Diencephalon (tissue), 1 donor: Measurements from ENCODE around the gene SLC9A5. TPM values are rescaled to one million over a fixed set of nuclear protein-coding genes. Genes with fewer than 3 reads are reported as not detected.

Experiments
- small RNA-seq: library from RNA; depleted of rRNA; stranded (forward); fragments of <200 nt; gene quantifications from one replicate; pipeline ENCODE3, GENCODE V24; 2014
- total RNA-seq: library from RNA; depleted of rRNA; stranded (reverse); fragments of >200 nt; gene quantifications from one replicate; pipeline ENCODE4 v1.2.3, GENCODE V29; 2014

SLC9A5 gene, protein sequence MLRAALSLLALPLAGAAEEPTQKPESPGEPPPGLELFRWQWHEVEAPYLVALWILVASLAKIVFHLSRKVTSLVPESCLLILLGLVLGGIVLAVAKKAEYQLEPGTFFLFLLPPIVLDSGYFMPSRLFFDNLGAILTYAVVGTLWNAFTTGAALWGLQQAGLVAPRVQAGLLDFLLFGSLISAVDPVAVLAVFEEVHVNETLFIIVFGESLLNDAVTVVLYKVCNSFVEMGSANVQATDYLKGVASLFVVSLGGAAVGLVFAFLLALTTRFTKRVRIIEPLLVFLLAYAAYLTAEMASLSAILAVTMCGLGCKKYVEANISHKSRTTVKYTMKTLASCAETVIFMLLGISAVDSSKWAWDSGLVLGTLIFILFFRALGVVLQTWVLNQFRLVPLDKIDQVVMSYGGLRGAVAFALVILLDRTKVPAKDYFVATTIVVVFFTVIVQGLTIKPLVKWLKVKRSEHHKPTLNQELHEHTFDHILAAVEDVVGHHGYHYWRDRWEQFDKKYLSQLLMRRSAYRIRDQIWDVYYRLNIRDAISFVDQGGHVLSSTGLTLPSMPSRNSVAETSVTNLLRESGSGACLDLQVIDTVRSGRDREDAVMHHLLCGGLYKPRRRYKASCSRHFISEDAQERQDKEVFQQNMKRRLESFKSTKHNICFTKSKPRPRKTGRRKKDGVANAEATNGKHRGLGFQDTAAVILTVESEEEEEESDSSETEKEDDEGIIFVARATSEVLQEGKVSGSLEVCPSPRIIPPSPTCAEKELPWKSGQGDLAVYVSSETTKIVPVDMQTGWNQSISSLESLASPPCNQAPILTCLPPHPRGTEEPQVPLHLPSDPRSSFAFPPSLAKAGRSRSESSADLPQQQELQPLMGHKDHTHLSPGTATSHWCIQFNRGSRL
- 2.8 TPM for total RNA-seq

DNA sequence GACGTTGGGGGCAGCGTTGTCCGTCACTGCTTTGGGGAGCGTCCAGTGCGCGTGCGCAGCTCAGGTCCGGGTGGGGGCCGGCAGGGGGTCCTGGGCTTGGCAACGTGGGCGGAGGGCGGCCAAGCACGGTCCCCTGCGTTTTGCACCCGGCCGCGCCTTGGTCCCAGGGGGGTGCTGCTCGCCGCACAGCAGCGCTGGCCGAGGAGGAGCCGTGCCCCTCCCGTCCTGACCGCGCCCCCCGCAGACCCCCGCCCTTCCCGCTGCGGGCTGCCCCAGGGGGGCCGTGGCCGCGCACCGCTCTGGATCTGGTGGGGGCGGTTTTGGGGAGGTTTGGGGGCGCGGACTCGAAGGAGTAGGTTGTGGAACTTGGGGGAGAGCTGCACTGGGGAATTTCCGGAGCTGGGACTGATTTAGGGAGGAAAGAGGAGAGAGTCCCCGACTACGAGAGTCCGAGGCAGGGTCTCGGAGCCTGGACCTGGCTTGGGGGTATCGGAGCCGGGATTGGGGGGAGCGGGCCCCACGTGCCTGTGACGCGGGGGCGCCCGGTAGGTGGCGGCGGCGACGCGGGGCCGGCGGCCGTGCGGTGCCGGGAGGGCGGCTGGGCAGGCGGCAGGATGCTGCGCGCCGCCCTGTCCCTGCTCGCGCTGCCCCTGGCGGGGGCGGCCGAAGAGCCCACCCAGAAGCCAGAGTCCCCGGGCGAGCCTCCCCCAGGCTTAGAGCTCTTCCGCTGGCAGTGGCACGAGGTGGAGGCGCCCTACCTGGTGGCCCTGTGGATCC, at the start of gene SLC9A5:
Gene SLC9A5 (plus strand): TSS at position 579 of the 777 bp plus-strand sequence. CDS start 36 bp downstream, at position 615.

DNA sequence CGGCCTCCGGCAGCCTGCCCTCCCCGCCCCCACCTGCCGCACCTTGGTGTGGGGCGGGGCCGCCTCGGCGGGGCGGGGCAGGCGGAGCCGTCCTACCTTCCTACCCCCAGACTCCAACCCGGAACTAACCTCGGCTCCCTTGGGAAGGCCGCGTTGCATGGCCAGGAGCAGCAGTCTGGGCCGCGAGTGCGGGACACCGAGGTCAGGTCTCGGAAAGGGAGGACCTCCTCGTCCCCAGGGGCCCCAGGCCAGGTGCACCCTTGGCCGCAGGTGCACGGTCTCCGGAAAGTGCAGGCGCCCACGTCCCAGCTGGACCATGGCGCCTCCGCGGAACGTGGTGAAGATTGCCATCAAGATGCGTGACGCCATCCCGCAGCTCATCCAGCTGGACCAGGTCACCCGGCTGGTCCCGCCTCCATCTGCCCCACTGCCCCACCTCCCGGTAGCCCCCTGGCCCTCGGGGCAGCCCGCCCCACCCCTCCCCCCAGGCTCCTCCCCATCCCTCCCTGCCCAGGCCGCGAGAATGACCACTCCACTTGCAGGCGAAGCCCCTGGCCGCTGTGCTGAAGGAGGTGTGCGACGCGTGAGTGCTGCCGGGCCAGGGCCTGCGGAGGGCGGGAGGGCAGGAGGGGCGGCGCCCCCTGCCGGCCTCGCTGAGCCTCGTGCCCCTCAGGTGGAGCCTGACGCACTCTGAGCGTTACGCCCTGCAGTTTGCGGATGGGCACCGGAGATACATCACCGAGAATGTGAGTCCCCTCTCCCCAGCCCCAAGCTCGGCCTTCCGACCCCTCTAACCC, 49.6 kb upstream of the SLC9A5 start, which contains the start of gene ELMO3:
Gene ELMO3 (plus strand): TSS at position 121 of the 797 bp plus-strand sequence. CDS start 196 bp downstream, at position 317.

DNA sequence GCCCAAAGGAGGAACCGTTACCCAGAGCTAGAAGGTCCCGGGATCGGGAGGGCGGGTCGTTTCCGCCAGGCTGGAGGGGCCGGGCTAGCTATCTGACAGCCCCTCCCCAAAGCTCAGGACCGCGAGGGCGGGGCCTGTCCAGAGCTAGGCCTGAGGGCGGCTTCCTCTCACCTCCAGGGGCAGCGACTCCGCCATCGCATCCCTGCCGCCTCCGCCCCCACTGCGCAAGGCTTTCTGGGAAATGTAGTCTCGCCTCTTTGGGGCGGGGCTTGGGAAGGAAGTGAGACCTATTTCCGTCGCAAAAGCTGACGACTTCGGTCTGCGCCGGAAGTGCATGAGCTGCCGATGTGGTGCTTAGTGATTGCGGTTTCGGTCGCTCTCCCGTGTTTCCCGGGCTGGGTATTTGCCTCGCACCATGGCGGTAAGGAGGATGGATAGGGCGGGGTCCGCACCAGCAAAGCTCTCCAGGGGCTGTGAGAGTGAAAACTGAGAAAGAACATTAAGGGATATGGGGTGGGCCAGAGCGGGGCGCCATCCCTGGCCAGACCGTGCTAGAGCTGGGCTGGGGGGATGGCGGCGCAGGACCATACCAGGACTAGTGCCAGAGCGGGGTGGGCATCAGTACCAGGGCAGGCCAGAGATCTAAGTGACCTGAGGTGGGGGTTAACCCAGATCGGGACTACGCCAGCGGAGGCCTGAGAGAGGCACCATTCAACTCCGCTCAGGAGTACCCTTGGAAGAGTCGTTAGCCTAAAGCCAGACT, 21.8 kb upstream of the SLC9A5 start, which contains the start of gene TMEM208:
Gene TMEM208 (plus strand): TSS at position 327 of the 763 bp plus-strand sequence. CDS start 89 bp downstream, at position 416.

DNA sequence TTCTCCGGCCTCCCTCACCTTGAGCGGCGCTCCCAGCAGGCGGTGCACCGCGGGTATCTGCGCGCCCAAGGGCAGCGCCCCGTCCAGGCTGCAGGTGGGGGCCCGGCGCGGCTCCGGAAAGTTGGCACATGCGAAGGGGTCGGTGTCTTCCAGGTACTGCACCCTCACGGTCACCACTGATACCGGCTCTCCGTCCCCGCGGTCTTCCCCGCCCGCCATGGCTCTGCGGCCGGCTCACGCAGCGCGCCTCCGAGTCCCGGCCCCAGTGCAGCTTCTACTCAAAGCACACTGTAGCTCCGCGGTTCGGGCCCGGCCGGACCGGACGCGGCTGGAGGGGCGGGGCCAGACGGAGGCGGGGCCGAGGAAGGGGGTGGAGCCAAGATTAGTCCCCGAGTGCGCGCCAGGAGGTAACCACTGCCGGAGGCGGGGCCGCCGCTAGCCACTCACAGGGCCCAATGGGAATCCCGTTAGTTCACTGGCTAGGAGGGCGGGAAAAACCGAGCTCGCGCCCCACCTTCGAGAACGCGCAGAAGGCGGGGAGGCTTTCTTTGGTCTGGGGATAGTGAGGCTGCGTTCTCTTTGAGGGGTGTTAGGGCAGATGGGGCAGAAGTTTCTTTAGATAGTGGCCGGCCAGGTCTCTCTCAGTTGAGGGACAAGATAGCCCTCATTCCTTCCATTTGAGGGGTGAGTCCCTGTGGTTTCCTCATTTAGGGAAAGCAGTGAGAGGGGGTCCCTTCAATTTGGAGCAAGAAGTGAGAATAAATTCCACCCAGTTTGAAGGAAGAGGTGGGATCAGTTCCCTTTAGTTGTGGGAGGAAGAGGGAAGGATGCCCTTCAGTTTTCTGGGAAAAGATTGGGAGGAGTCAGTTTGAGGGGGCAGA, 1.3 kb upstream of the SLC9A5 start, which contains the start of gene FHOD1:
Gene FHOD1 (minus strand): TSS at position 290 of the 881 bp plus-strand sequence. CDS start 71 bp downstream, at position 219.

GRCh38 chr16:67279296-67280089, 30.7 kb downstream of the SLC9A5 start, which contains the start of gene PLEKHG4:
PLEKHG4 (plus strand) TSS chr16:67279532; CDS start chr16:67280045, 513 bp downstream.

Small RNAs within 50 kb of the gene (small RNA-seq; reads per million reads assigned to genes)
- 15.1 reads per million, percentile 94 among the genes with 10 or more reads in this experiment for gene MIR328

Other genes starting within 250 kb of the SLC9A5 start
- gene CBFB, start 219.8 kb upstream of the SLC9A5 start, total RNA-seq, result 38.1 TPM
- 21.7 TPM for gene PHAF1, start 139.0 kb upstream of the SLC9A5 start, total RNA-seq
- gene B3GNT9, start 98.0 kb upstream of the SLC9A5 start, total RNA-seq, result 1.8 TPM
- 1.6 TPM for gene TRADD, start 89.1 kb upstream of the SLC9A5 start, total RNA-seq
- gene FBXL8, start 89.0 kb upstream of the SLC9A5 start, total RNA-seq, result 1.4 TPM
- 14.3 TPM for gene HSF4, start 84.2 kb upstream of the SLC9A5 start, total RNA-seq
- 9.2 TPM for gene NOL3, start 78.4 kb upstream of the SLC9A5 start, total RNA-seq
- gene MATCAP1, start 65.0 kb upstream of the SLC9A5 start, total RNA-seq, result 58.8 TPM
- gene EXOC3L1, start 58.8 kb upstream of the SLC9A5 start, total RNA-seq, result 1.2 TPM
- 20.1 TPM for gene E2F4, start 56.8 kb upstream of the SLC9A5 start, total RNA-seq
- 0.69 TPM for gene ELMO3, start 49.8 kb upstream of the SLC9A5 start, total RNA-seq
- gene TMEM208, start 21.8 kb upstream of the SLC9A5 start, total RNA-seq, result 23.1 TPM
- gene FHOD1, start 1.5 kb upstream of the SLC9A5 start, total RNA-seq, result 4.8 TPM
- gene PLEKHG4, start 30.6 kb downstream of the SLC9A5 start, total RNA-seq, result 3.7 TPM
- gene KCTD19, start 77.8 kb downstream of the SLC9A5 start, total RNA-seq, result 2.1 TPM
- gene LRRC36, start 77.8 kb downstream of the SLC9A5 start, total RNA-seq, result 9.5 TPM
- gene TPPP3, start 144.5 kb downstream of the SLC9A5 start, total RNA-seq, result 36.2 TPM
- gene ZDHHC1, start 167.5 kb downstream of the SLC9A5 start, total RNA-seq, result 4.6 TPM
- 6.5 TPM for gene HSD11B2, start 182.1 kb downstream of the SLC9A5 start, total RNA-seq
- 130 TPM for gene ATP6V0D1, start 232.2 kb downstream of the SLC9A5 start, total RNA-seq
- gene AGRP, start 234.6 kb downstream of the SLC9A5 start, total RNA-seq, result not detected